H1 (cell line): Measurements from ENCODE around the gene TWIST2. TPM values are rescaled to one million over a fixed set of nuclear protein-coding genes. Genes with fewer than 3 reads are reported as not detected.

Experiments
- CHD7 ChIP-seq: fragments of 300-600 bp; sonication (generic); IDR thresholded peaks from 2 replicates; pipeline ENCODE4 v1.7.1; 2012; ENCODE audit warnings: low read length, moderate library complexity, mild to moderate bottlenecking, inconsistent platforms; ENCODE audit not compliant: insufficient replicate concordance
- KDM5A ChIP-seq: fragments of 200-600 bp; IDR thresholded peaks from 2 replicates; pipeline ENCODE4 v1.7.1; 2012; ENCODE audit warnings: mild to moderate bottlenecking, low read length, inconsistent platforms, mixed read lengths
- RBBP5 ChIP-seq: IDR thresholded peaks from 2 replicates; pipeline ENCODE4 v1.7.1; 2012; ENCODE audit warnings: low read depth, mild to moderate bottlenecking, inconsistent platforms, low read length, moderate library complexity, borderline replicate concordance
- SIN3A ChIP-seq, 2 experiments: IDR thresholded peaks in 1 of 2; conservative IDR thresholded peaks in 1 of 2; 2 replicates each; pipeline ENCODE4 v1.6.1; 2011 to 2012; ENCODE audit warnings: low read length in 2 of 2, improper control_type of control experiment in 1 of 2, low read depth in 1 of 2, mild to moderate bottlenecking in 1 of 2
- TAF1 ChIP-seq: IDR thresholded peaks from 2 replicates; pipeline ENCODE4 v1.6.1; 2011; ENCODE audit warnings: mild to moderate bottlenecking, low read depth, low read length
- polyA plus RNA-seq, 7 experiments: library from polyadenylated mRNA; depleted of rRNA in 3 of 7; stranded (reverse) in 5 of 7; unstranded in 2 of 7; fragments of >200 nt in 5 of 7; fragments of 200-250 nt in 2 of 7; gene quantifications; 1 replicate in 5 of 7; 2 replicates in 1 of 7; 4 replicates in 1 of 7; pipeline versions ENCODE4 v1.2.1 to v1.2.3, GENCODE V29; 2011 to 2013; ENCODE audit warnings: missing spikeins in 2 of 7, mixed read lengths in 2 of 7
- total RNA-seq: library from RNA; stranded (reverse); fragmentation: NEBNext Ultra II Directional; extraction: Animal tissue kit (Norgen Biotek cat#: 25700); gene quantifications from 2 replicates; pipeline ENCODE4 v1.2.1, GENCODE V29; 2021

The TWIST2 gene
- total and polyA plus RNA-seq, 2 of the 8 experiments (the other 6 are each of a cell fraction or from before 2014, with no cell fraction given) = 2.6 to 4.3 TPM

- TF ChIP-seq CHD7 = no peak
- TF ChIP-seq RBBP5 = no peak
- TF ChIP-seq TAF1 = no peak
- no peak for TF ChIP-seq KDM5A
- no peak for TF ChIP-seq SIN3A (conservative IDR thresholded peaks at IDR 0.05 in 1 of 2, IDR thresholded peaks at IDR 0.05 in 1 of 2; ENCODE audit: low read depth in 1 of 2, low read length in 2 of 2)
These were observed 22.4 kb downstream of the TWIST2 start (continued) for GRCh38 chr2:238870261-238870660.
